WTC11 (cell line): ENCODE measurements around the gene STK11.

Source experiments
- ESRRA ChIP-seq: sonication (generic); formaldehyde crosslinking; IDR thresholded peaks from 2 replicates; pipeline ENCODE4 v1.8.1; 2022; ENCODE audit warnings: mild to moderate bottlenecking, missing genetic modification reagents, borderline replicate concordance
- FOXP1 ChIP-seq: sonication (generic); formaldehyde crosslinking; IDR thresholded peaks from 2 replicates; pipeline ENCODE4 v1.8.0; 2022; ENCODE audit warnings: missing genetic modification reagents, mild to moderate bottlenecking, moderate library complexity, borderline replicate concordance
- NR1H2 ChIP-seq: sonication (generic); formaldehyde crosslinking; IDR thresholded peaks from 2 replicates; pipeline ENCODE4 v1.9.0; 2021; ENCODE audit warnings: mild to moderate bottlenecking, moderate library complexity, missing genetic modification reagents
- NR3C1 ChIP-seq: sonication (generic); formaldehyde crosslinking; conservative IDR thresholded peaks from 2 replicates; pipeline ENCODE4 v1.8.1; 2023; ENCODE audit warnings: low read depth, mild to moderate bottlenecking, missing genetic modification reagents
- TP53 ChIP-seq: sonication (generic); formaldehyde crosslinking; IDR thresholded peaks from 2 replicates; pipeline ENCODE4 v1.8.1; 2023; ENCODE audit warnings: mild to moderate bottlenecking, missing genetic modification reagents
- ZBTB21 ChIP-seq: sonication (generic); formaldehyde crosslinking; IDR thresholded peaks from 2 replicates; pipeline ENCODE4 v1.8.1; 2023; ENCODE audit warnings: mild to moderate bottlenecking, missing genetic modification reagents, borderline replicate concordance
- TF ChIP-seq, protein P1 (sequence below): fragments of 200-600 bp; IDR thresholded peaks from 2 replicates; pipeline ENCODE4 v1.8.0; 2022; ENCODE audit warnings: antibody characterized with exemption
- TF ChIP-seq, protein P2 (sequence below): sonication (generic); formaldehyde crosslinking; conservative IDR thresholded peaks from 2 replicates; pipeline ENCODE4 v1.8.1; 2022; ENCODE audit warnings: mild to moderate bottlenecking, missing genetic modification reagents
- TF ChIP-seq, protein P3 (sequence below): fragments of 250-450 bp; sonication (Bioruptor Pico); IDR thresholded peaks from 2 replicates; pipeline ENCODE4 v1.9.0; 2021; ENCODE audit warnings: moderate library complexity, mild to moderate bottlenecking, inconsistent platforms, borderline replicate concordance
- TF ChIP-seq, protein P4 (sequence below): sonication (generic); formaldehyde crosslinking; IDR thresholded peaks from 2 replicates; pipeline ENCODE4 v1.8.1; 2022; ENCODE audit warnings: low read depth, mild to moderate bottlenecking, moderate library complexity, missing genetic modification reagents, borderline replicate concordance
- TF ChIP-seq, protein P5 (sequence below): sonication (generic); formaldehyde crosslinking; IDR thresholded peaks from 2 replicates; pipeline ENCODE4 v1.8.0; 2022; ENCODE audit warnings: mild to moderate bottlenecking, missing genetic modification reagents
- TF ChIP-seq, protein P6 (sequence below): sonication (generic); formaldehyde crosslinking; IDR thresholded peaks from 2 replicates; pipeline ENCODE4 v1.8.1; 2023; ENCODE audit warnings: mild to moderate bottlenecking, missing genetic modification reagents, moderate library complexity

DNA sequence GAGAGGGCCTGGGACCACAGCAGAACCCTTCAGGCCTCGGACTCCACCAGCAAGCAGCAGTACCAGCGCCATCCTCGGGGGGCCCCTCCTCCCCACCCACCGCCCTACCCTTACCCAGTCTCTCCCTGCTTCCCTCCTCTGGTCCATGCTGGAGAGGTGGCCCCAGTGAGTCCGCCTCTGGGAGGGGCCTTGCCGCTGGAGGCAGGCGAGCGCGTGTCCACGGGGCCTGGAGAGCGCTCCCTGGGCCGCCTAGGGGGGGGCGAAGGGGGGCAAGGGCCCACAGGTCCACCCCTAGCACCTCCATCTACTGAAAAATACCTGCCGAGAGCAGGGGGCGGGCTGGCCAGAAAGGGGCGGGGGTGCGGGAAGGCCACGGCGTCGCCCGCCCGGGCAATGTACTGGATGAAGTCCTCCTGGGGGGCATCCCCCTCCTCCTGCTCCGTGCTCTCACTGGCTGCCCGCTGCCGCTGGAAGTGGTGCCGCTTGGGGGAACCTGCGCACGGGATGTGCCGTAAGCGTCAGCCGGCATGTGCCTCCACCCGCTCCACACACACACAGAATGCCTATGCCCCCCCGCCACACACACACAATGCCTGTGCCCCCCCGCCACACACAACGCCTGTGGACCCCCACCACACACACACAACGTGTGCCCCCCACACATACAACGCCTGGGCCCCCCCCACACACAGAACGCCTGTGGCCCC, 25.4 kb downstream of the STK11 start:
- TF ChIP-seq, protein P1, sequence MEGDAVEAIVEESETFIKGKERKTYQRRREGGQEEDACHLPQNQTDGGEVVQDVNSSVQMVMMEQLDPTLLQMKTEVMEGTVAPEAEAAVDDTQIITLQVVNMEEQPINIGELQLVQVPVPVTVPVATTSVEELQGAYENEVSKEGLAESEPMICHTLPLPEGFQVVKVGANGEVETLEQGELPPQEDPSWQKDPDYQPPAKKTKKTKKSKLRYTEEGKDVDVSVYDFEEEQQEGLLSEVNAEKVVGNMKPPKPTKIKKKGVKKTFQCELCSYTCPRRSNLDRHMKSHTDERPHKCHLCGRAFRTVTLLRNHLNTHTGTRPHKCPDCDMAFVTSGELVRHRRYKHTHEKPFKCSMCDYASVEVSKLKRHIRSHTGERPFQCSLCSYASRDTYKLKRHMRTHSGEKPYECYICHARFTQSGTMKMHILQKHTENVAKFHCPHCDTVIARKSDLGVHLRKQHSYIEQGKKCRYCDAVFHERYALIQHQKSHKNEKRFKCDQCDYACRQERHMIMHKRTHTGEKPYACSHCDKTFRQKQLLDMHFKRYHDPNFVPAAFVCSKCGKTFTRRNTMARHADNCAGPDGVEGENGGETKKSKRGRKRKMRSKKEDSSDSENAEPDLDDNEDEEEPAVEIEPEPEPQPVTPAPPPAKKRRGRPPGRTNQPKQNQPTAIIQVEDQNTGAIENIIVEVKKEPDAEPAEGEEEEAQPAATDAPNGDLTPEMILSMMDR, result no peak
- TF ChIP-seq, protein P2, sequence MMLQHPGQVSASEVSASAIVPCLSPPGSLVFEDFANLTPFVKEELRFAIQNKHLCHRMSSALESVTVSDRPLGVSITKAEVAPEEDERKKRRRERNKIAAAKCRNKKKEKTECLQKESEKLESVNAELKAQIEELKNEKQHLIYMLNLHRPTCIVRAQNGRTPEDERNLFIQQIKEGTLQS (CRISPR knock-in tag), result no peak
- TF ChIP-seq ZBTB21 (CRISPR knock-in tag), result no peak
- no peak for TF ChIP-seq NR3C1 (CRISPR knock-in tag)
- TF ChIP-seq NR1H2 (CRISPR knock-in tag), result no peak
- TF ChIP-seq, protein P3, sequence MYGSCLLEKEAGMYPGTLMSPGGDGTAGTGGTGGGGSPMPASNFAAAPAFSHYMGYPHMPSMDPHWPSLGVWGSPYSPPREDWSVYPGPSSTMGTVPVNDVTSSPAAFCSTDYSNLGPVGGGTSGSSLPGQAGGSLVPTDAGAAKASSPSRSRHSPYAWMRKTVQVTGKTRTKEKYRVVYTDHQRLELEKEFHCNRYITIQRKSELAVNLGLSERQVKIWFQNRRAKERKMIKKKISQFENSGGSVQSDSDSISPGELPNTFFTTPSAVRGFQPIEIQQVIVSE (CRISPR knock-in tag), result no peak
- no peak for TF ChIP-seq ESRRA (CRISPR knock-in tag)
- TF ChIP-seq, protein P4, sequence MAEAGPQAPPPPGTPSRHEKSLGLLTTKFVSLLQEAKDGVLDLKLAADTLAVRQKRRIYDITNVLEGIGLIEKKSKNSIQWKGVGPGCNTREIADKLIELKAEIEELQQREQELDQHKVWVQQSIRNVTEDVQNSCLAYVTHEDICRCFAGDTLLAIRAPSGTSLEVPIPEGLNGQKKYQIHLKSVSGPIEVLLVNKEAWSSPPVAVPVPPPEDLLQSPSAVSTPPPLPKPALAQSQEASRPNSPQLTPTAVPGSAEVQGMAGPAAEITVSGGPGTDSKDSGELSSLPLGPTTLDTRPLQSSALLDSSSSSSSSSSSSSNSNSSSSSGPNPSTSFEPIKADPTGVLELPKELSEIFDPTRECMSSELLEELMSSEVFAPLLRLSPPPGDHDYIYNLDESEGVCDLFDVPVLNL (CRISPR knock-in tag), result no peak
- TF ChIP-seq, protein P5, sequence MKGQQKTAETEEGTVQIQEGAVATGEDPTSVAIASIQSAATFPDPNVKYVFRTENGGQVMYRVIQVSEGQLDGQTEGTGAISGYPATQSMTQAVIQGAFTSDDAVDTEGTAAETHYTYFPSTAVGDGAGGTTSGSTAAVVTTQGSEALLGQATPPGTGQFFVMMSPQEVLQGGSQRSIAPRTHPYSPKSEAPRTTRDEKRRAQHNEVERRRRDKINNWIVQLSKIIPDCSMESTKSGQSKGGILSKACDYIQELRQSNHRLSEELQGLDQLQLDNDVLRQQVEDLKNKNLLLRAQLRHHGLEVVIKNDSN, result no peak
- TF ChIP-seq FOXP1 (CRISPR knock-in tag), result no peak
- no peak for TF ChIP-seq TP53 (CRISPR knock-in tag)
- TF ChIP-seq, protein P6, sequence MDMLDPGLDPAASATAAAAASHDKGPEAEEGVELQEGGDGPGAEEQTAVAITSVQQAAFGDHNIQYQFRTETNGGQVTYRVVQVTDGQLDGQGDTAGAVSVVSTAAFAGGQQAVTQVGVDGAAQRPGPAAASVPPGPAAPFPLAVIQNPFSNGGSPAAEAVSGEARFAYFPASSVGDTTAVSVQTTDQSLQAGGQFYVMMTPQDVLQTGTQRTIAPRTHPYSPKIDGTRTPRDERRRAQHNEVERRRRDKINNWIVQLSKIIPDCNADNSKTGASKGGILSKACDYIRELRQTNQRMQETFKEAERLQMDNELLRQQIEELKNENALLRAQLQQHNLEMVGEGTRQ, result no peak
